HepG2 (cell line): ENCODE results near the gene ANTXR1. TPM values are rescaled to one million over a fixed set of nuclear protein-coding genes. Genes with fewer than 3 reads are reported as not detected.
A peak's percentile ranks its signal among the peaks of the same experiment; 100 is the strongest.

Experiments
- ELF3 ChIP-seq: IDR thresholded peaks from 2 replicates; pipeline ENCODE4 v1.6.1; 2016; ENCODE audit warnings: missing genetic modification reagents, missing compliant biosample characterization
- MNT ChIP-seq: fragments of 450-650 bp; IDR thresholded peaks from 2 replicates; pipeline ENCODE4 v1.6.1; 2016
- NR1H2 ChIP-seq: sonication (generic); formaldehyde crosslinking; IDR thresholded peaks from 2 replicates; pipeline ENCODE4 v1.8.1; 2022; ENCODE audit warnings: low read depth, missing genetic modification reagents, borderline replicate concordance
- RARA ChIP-seq: IDR thresholded peaks from 2 replicates; pipeline ENCODE4 v1.6.1; 2016; ENCODE audit warnings: missing genetic modification reagents, missing compliant biosample characterization
- RXRA ChIP-seq: sonication (generic); formaldehyde crosslinking; IDR thresholded peaks from 2 replicates; pipeline ENCODE4 v1.5.1; 2020; ENCODE audit warnings: missing genetic modification reagents
- TBX2 ChIP-seq: sonication (generic); formaldehyde crosslinking; IDR thresholded peaks from 2 replicates; pipeline ENCODE4 v1.5.0; 2020; ENCODE audit warnings: missing genetic modification reagents, mild to moderate bottlenecking, borderline replicate concordance
- TOE1 ChIP-seq: sonication (generic); formaldehyde crosslinking; IDR thresholded peaks from 2 replicates; pipeline ENCODE4 v1.4.0; 2020; ENCODE audit warnings: mild to moderate bottlenecking, missing genetic modification reagents
- ZBTB14 ChIP-seq: sonication (generic); formaldehyde crosslinking; IDR thresholded peaks from 2 replicates; pipeline ENCODE4 v1.4.0; 2020; ENCODE audit warnings: missing genetic modification reagents
- ZBTB25 ChIP-seq: IDR thresholded peaks from 2 replicates; pipeline ENCODE4 v1.6.1; 2018; ENCODE audit warnings: missing genetic modification reagents
- ZNF44 ChIP-seq: sonication (generic); formaldehyde crosslinking; IDR thresholded peaks from 2 replicates; pipeline ENCODE4 v1.5.1; 2020; ENCODE audit warnings: mild to moderate bottlenecking, missing genetic modification reagents
- ZNF83 ChIP-seq: sonication (generic); formaldehyde crosslinking; IDR thresholded peaks from 2 replicates; pipeline ENCODE4 v1.4.0; 2020; ENCODE audit warnings: missing genetic modification reagents, mild to moderate bottlenecking, borderline replicate concordance
- ZNF839 ChIP-seq: sonication (generic); formaldehyde crosslinking; IDR thresholded peaks from 2 replicates; pipeline ENCODE4 v1.4.0; 2020; ENCODE audit warnings: missing genetic modification reagents, mild to moderate bottlenecking, borderline replicate concordance
- polyA plus RNA-seq, 8 experiments: library from polyadenylated mRNA; depleted of rRNA in 3 of 8; stranded (reverse) in 7 of 8; unstranded in 1 of 8; fragments of >200 nt; fragmentation: Illumina TruSeq in 4 of 8; extraction: Trizol in 4 of 8; gene quantifications; 2 replicates each; pipeline versions ENCODE4 v1.2.1 to v1.2.3, GENCODE V29; 2011 to 2016; ENCODE audit warnings: low read depth in 4 of 8, missing spikeins in 1 of 8, mixed read lengths in 1 of 8; ENCODE audit not compliant: insufficient read depth in 1 of 8
- total RNA-seq, 5 experiments: library from RNA; depleted of rRNA; stranded (reverse); fragments of >200 nt; fragmentation: Illumina TruSeq; extraction: Trizol; gene quantifications; 2 replicates each; pipeline ENCODE4 v1.2.3, GENCODE V29; 2016; ENCODE audit warnings: low read depth in 1 of 5
- TF ChIP-seq, protein P1 (sequence below): fragments of 450-650 bp; IDR thresholded peaks from 2 replicates; pipeline ENCODE4 v1.6.1; 2017; ENCODE audit warnings: mild to moderate bottlenecking
- TF ChIP-seq, protein P2 (sequence below): sonication (generic); formaldehyde crosslinking; IDR thresholded peaks from 2 replicates; pipeline ENCODE4 v1.5.0; 2020; ENCODE audit warnings: mild to moderate bottlenecking, missing genetic modification reagents, borderline replicate concordance
- TF ChIP-seq, protein P3 (sequence below): IDR thresholded peaks from 2 replicates; pipeline ENCODE4 v1.6.1; 2016; ENCODE audit warnings: control low read depth

The ANTXR1 gene
- total and polyA plus RNA-seq, 2 of the 13 experiments (the other 11 are each of a cell fraction or from before 2014, with no cell fraction given), result 4.5 to 12.7 TPM

DNA sequence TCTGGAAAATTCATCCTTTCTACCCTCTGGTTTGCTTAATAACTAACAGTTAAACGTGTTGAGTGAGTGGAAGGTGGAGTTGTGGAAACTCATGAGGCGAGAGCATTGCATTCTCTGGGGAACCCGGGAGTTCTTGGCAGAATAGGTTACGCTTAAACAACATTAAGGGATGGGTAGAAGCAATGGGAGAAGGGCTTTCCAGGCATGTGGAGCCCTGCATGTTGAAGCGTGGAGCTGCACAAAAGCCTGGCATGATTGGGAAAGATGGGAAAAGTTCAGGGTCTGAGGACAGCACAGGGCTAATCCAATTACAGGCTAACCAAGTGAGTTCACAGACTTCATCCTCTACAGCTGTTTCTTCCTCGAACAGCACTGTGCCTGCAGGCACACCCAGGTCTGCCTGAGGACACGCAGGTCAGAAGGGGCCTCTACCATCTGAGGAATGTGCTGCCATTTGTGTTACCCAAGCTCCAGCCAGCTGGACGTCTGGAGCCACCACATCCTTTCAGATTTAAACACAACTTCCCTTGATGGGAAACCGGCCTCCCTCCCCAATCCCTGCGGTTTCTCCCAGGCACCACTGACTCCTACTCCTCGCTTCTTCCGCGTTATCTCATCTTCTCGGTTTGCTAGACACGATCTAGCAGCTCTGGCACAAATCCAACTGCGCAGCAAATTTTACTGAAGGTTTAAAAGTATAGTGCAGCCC is 164.2 kb downstream of the ANTXR1 start (continued):
- TF ChIP-seq TBX2 (no peak), NR1H2 (no peak), ELF3 (CRISPR knock-in tag) (peak; percentile 64), ZNF83 (CRISPR knock-in tag) (no peak), ZBTB25 (CRISPR knock-in tag) (no peak; the same call in 1 of the 2 replicates), RXRA (CRISPR knock-in tag) (peak; percentile 85), ZBTB14 (no peak), MNT (no peak), ZNF839 (0 out of 2 replicates have a peak, but pooled peaks have one; percentile 50), ZNF44 (no peak), TOE1 (CRISPR knock-in tag) (0 out of 2 replicates have a peak, but pooled peaks have one; percentile 24), RARA (CRISPR knock-in tag) (peak; percentile 69)
- TF ChIP-seq, protein P1, sequence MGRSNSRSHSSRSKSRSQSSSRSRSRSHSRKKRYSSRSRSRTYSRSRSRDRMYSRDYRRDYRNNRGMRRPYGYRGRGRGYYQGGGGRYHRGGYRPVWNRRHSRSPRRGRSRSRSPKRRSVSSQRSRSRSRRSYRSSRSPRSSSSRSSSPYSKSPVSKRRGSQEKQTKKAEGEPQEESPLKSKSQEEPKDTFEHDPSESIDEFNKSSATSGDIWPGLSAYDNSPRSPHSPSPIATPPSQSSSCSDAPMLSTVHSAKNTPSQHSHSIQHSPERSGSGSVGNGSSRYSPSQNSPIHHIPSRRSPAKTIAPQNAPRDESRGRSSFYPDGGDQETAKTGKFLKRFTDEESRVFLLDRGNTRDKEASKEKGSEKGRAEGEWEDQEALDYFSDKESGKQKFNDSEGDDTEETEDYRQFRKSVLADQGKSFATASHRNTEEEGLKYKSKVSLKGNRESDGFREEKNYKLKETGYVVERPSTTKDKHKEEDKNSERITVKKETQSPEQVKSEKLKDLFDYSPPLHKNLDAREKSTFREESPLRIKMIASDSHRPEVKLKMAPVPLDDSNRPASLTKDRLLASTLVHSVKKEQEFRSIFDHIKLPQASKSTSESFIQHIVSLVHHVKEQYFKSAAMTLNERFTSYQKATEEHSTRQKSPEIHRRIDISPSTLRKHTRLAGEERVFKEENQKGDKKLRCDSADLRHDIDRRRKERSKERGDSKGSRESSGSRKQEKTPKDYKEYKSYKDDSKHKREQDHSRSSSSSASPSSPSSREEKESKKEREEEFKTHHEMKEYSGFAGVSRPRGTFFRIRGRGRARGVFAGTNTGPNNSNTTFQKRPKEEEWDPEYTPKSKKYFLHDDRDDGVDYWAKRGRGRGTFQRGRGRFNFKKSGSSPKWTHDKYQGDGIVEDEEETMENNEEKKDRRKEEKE, result no peak
- TF ChIP-seq, protein P2, sequence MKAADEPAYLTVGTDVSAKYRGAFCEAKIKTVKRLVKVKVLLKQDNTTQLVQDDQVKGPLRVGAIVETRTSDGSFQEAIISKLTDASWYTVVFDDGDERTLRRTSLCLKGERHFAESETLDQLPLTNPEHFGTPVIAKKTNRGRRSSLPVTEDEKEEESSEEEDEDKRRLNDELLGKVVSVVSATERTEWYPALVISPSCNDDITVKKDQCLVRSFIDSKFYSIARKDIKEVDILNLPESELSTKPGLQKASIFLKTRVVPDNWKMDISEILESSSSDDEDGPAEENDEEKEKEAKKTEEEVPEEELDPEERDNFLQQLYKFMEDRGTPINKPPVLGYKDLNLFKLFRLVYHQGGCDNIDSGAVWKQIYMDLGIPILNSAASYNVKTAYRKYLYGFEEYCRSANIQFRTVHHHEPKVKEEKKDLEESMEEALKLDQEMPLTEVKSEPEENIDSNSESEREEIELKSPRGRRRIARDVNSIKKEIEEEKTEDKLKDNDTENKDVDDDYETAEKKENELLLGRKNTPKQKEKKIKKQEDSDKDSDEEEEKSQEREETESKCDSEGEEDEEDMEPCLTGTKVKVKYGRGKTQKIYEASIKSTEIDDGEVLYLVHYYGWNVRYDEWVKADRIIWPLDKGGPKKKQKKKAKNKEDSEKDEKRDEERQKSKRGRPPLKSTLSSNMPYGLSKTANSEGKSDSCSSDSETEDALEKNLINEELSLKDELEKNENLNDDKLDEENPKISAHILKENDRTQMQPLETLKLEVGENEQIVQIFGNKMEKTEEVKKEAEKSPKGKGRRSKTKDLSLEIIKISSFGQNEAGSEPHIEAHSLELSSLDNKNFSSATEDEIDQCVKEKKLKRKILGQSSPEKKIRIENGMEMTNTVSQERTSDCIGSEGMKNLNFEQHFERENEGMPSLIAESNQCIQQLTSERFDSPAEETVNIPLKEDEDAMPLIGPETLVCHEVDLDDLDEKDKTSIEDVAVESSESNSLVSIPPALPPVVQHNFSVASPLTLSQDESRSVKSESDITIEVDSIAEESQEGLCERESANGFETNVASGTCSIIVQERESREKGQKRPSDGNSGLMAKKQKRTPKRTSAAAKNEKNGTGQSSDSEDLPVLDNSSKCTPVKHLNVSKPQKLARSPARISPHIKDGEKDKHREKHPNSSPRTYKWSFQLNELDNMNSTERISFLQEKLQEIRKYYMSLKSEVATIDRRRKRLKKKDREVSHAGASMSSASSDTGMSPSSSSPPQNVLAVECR, result no peak
- TF ChIP-seq, protein P3, sequence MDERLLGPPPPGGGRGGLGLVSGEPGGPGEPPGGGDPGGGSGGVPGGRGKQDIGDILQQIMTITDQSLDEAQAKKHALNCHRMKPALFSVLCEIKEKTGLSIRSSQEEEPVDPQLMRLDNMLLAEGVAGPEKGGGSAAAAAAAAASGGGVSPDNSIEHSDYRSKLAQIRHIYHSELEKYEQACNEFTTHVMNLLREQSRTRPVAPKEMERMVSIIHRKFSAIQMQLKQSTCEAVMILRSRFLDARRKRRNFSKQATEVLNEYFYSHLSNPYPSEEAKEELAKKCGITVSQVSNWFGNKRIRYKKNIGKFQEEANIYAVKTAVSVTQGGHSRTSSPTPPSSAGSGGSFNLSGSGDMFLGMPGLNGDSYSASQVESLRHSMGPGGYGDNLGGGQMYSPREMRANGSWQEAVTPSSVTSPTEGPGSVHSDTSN (CRISPR knock-in tag), result no peak
